Central memory CD8-positive, alpha-beta T cell (primary cell): Measurements from ENCODE around the gene TRIO.

Experiments used
- ATAC-seq: fragments of 150-1000 bp; cut with Tn5 transposase; replicated peaks from 2 replicates; pipeline ENCODE4 v1.10.0; 2022; ENCODE audit warnings: mild to moderate bottlenecking, moderate FRiP score, moderate number of reproducible peaks; ENCODE audit not compliant: poor library complexity, severe bottlenecking; ENCODE audit errors: extremely low read depth
- DNase-seq, 2 donors: peaks; one replicate each; pipeline ENCODE4 v3.0.0; 2021; ENCODE audit warnings: low spot score in 2 of 2
- H3K27ac Mint-ChIP-seq: one replicate; pipeline ENCODE4 v1.8.0; 2022; ENCODE audit warnings: low read depth, mild to moderate bottlenecking, moderate library complexity, mixed read lengths
- H3K27me3 Mint-ChIP-seq: one replicate; pipeline ENCODE4 v1.8.0; 2022; ENCODE audit warnings: mixed read lengths
- H3K36me3 Mint-ChIP-seq: one replicate; pipeline ENCODE4 v1.8.0; 2022; ENCODE audit warnings: mild to moderate bottlenecking, moderate library complexity, mixed read lengths; ENCODE audit not compliant: insufficient read depth
- H3K4me1 Mint-ChIP-seq: one replicate; pipeline ENCODE4 v1.8.0; 2022; ENCODE audit warnings: mixed read lengths
- H3K4me3 Mint-ChIP-seq: one replicate; pipeline ENCODE4 v1.8.0; 2022; ENCODE audit warnings: mild to moderate bottlenecking, moderate library complexity, mixed read lengths
- H3K9me3 Mint-ChIP-seq: one replicate; pipeline ENCODE4 v1.8.0; 2022; ENCODE audit warnings: mixed read lengths

Gene TRIO

DNA sequence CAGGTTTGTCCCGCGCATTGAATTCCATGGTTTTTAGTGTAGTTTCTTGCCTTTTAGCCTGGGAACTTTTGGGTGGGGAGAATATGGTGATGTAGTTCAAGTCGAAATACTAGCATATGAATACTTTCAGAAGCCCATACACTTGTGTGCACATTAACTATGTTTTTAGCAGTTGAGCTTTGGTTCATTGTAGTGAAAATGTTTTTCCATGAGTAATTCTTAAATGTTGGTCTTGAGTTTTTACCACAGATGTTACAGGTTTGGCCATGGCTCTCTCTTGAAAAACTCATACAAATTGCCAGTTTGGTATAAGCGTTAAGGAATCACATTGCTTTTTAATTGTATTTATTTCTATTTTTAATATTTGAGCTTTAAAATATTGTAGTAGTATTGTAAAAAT lies 45.6 kb downstream of the TRIO start:
- Mint-ChIP-seq H3K27ac (no peak overlapping the region), H3K27me3 (peaks cover 8% of the 10 kb centered on the region), H3K4me1 (no peaks in the 10 kb centered on the region), H3K36me3 (no peaks in the 10 kb centered on the region), H3K9me3 (no peaks in the 10 kb centered on the region), H3K4me3 (no peak overlapping the region)
- ATAC-seq (no peak), DNase-seq (no peak)

GRCh38 chr5:14189680-14190079 lies 46.5 kb downstream of the TRIO start:
- H3K27ac Mint-ChIP-seq: no peak overlapping the region

GRCh38 chr5:14190194-14191164 lies 47.3 kb downstream of the TRIO start:
- no peak overlapping the region for H3K4me3 Mint-ChIP-seq
- ATAC-seq: no peak

More at GRCh38 chr5:14189680-14190079, 46.5 kb downstream of the TRIO start:
- ATAC-seq (no peak), DNase-seq (no peak)
- Mint-ChIP-seq H3K9me3 (no peaks in the 10 kb centered on the region), H3K4me3 (no peak overlapping the region), H3K27me3 (peaks cover 8% of the 10 kb centered on the region), H3K36me3 (no peaks in the 10 kb centered on the region), H3K4me1 (no peaks in the 10 kb centered on the region)

GRCh38 chr5:14191325-14191724 lies 48.2 kb downstream of the TRIO start:
- DNase-seq (no peak), ATAC-seq (no peak)
- Mint-ChIP-seq H3K27ac (no peak overlapping the region), H3K9me3 (no peaks in the 10 kb centered on the region), H3K4me3 (no peak overlapping the region), H3K4me1 (no peaks in the 10 kb centered on the region), H3K27me3 (peaks cover 10% of the 10 kb centered on the region), H3K36me3 (no peaks in the 10 kb centered on the region)

More at GRCh38 chr5:14190194-14191164, 47.3 kb downstream of the TRIO start:
- Mint-ChIP-seq H3K27ac (no peak overlapping the region), H3K27me3 (peaks cover 6% of the 10 kb centered on the region), H3K4me1 (no peaks in the 10 kb centered on the region), H3K9me3 (no peaks in the 10 kb centered on the region), H3K36me3 (no peaks in the 10 kb centered on the region)
- DNase-seq: no peak

GRCh38 chr5:14193496-14193895 lies 50.4 kb downstream of the TRIO start:
- H3K4me1 Mint-ChIP-seq: no peaks in the 10 kb centered on the region
- ATAC-seq (no peak), DNase-seq (no peak)
- no peak overlapping the region for H3K4me3 Mint-ChIP-seq
- no peaks in the 10 kb centered on the region for H3K9me3 Mint-ChIP-seq
- no peaks in the 10 kb centered on the region for H3K36me3 Mint-ChIP-seq
- H3K27ac Mint-ChIP-seq: no peak overlapping the region
- H3K27me3 Mint-ChIP-seq: peaks cover 10% of the 10 kb centered on the region

DNA sequence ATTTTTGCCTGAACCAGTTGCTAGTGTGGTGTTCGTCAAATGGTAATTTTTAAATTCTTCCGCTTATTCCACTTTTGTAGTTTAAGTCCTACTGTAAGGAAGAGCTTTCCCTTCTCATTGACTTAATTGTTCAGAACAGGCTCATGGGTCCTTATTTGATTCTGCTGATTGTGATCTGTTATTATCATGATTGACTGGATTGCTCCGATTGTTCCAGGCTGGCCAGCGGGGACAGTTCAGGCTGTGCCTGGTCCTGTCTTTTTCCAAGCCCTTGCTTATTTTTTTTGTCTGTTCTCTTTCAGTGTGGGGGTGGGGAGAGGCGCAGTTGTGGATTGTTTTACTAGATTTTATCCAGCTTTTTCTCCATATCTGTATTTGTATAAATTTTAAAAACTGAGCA lies 52.4 kb downstream of the TRIO start:
- peaks cover 10% of the 10 kb centered on the region for H3K27me3 Mint-ChIP-seq
- ATAC-seq (no peak), DNase-seq (no peak)
- H3K27ac Mint-ChIP-seq: no peak overlapping the region
- H3K4me1 Mint-ChIP-seq: no peaks in the 10 kb centered on the region
- H3K9me3 Mint-ChIP-seq: no peaks in the 10 kb centered on the region
- no peak overlapping the region for H3K4me3 Mint-ChIP-seq
- no peaks in the 10 kb centered on the region for H3K36me3 Mint-ChIP-seq

DNA sequence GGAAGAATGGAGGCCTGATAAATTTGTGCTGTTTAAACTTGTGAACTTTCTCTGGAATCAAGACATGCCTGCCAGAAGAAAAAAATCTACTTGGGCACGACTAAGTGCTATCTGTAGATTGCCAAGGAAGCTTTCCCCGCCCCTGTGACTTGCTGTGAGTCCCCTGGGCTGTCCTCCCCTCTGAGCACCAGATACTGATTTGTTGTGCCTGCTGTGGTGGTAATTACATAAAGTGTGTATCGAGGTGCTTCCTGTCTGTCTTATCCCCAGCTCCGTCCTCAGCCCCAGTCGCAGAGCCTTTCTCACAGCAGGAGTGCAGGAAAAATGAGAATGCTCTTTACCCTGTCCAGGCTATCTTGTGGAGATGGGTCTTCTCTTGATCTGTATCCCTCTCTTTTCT lies 53.9 kb downstream of the TRIO start:
- no peak for DNase-seq
- no peaks in the 10 kb centered on the region for H3K9me3 Mint-ChIP-seq
- peaks cover 6% of the 10 kb centered on the region for H3K4me1 Mint-ChIP-seq
- H3K27me3 Mint-ChIP-seq: peaks cover 10% of the 10 kb centered on the region
- no peak overlapping the region for H3K4me3 Mint-ChIP-seq
- no peaks in the 10 kb centered on the region for H3K36me3 Mint-ChIP-seq
- H3K27ac Mint-ChIP-seq: no peak overlapping the region
- no peak for ATAC-seq

DNA sequence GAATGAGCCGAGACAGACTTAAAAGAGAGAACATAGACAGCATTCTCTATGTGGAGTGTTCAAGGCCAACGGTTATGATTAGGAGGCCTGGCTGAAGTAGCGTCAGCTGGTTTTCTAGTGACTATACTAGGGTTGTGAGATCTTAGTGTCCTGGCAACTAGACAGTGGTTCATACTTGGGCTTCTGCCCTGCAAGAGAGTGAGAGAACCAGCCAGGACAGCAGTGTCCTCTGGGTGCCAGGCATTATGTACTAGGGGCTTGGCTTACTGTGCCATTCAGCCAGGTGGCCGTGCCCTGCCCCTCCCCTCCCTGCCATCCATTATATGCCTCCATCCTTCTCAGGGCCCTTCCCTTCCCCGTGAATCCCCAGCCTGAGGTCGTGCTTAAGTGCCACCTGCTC lies 56.8 kb downstream of the TRIO start:
- no peak overlapping the region for H3K4me3 Mint-ChIP-seq
- peaks cover 15% of the 10 kb centered on the region for H3K4me1 Mint-ChIP-seq
- no peaks in the 10 kb centered on the region for H3K9me3 Mint-ChIP-seq
- no peaks in the 10 kb centered on the region for H3K36me3 Mint-ChIP-seq
- DNase-seq: no peak
- peaks cover 10% of the 10 kb centered on the region for H3K27me3 Mint-ChIP-seq
- no peak overlapping the region for H3K27ac Mint-ChIP-seq
- ATAC-seq: no peak

GRCh38 chr5:14200312-14200990 lies 57.3 kb downstream of the TRIO start:
- no peak overlapping the region for H3K4me3 Mint-ChIP-seq
- peaks cover 6% of the 10 kb centered on the region for H3K27me3 Mint-ChIP-seq
- no peaks in the 10 kb centered on the region for H3K9me3 Mint-ChIP-seq
- ATAC-seq: no peak
- no peak for DNase-seq
- H3K27ac Mint-ChIP-seq: no peak overlapping the region
- H3K36me3 Mint-ChIP-seq: no peaks in the 10 kb centered on the region
- H3K4me1 Mint-ChIP-seq: peaks cover 15% of the 10 kb centered on the region

DNA sequence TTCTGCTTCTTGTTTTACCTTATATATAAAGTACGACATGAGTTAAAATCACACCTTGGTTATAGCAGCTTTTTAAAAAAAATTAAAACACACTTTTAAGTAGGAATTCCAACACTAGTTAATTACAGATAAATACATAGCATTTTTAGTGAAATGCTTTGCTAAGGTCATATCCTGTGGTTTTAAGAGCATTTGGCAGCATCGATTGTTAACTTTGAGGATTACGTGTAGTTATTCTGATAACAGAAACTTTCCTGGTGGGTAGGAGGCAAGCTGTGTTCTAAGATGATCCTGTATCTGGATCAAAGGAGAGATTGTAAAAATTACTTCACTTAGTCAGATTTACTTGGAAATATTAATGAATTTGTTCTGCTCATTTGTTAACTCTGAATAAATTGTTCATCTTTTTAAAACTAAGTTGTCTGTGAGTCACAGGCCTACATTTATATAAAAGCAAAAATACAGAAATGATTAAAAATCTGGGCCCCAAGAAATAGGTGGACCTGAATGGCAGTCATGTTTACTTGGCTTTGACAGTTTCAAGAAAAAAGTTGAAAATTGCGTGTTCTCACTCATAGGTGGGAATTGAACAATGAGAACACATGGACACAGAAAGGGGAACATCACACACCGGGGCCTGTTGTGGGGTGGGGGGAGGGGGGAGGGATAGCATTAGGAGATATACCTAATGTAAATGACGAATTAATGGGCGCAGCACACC lies 58.3 kb downstream of the TRIO start:
- H3K36me3 Mint-ChIP-seq: no peaks in the 10 kb centered on the region
- H3K27me3 Mint-ChIP-seq: peaks cover 5% of the 10 kb centered on the region
- peaks cover 18% of the 10 kb centered on the region for H3K4me1 Mint-ChIP-seq

DNA sequence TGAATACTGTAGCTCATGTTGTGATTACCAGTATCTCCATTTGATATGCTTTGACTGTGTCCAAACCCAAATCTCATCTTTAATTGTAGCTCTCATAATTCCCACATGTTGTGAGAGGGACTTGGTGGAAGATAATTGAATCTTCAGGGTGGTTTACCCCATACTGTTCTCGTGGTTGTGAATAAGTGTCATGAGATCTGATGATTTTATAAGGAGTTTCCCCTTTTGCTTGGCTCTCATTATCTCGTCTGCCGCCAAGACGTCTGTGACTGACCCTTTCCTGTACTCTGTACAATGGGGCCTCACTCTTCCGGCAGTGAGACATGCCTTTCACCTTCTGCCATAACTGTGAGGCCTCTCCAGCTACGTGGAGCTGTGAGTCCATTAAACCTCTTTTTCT lies 59.3 kb downstream of the TRIO start:
- no peak for DNase-seq
- Mint-ChIP-seq H3K36me3 (no peaks in the 10 kb centered on the region), H3K4me1 (peaks cover 25% of the 10 kb centered on the region), H3K27me3 (peaks cover 9% of the 10 kb centered on the region), H3K27ac (peak overlapping the region; percentile 35), H3K4me3 (no peak overlapping the region), H3K9me3 (no peaks in the 10 kb centered on the region)
- ATAC-seq: no peak

More for the DNA sequence above, 58.3 kb downstream of the TRIO start:
- no peak overlapping the region for H3K4me3 Mint-ChIP-seq
- H3K27ac Mint-ChIP-seq: no peak overlapping the region
- ATAC-seq (no peak), DNase-seq (no peak)
- no peaks in the 10 kb centered on the region for H3K9me3 Mint-ChIP-seq

- peaks cover 9% of the 10 kb centered on the region for H3K27me3 Mint-ChIP-seq
- H3K27ac Mint-ChIP-seq: no peak overlapping the region
- no peaks in the 10 kb centered on the region for H3K36me3 Mint-ChIP-seq
- H3K9me3 Mint-ChIP-seq: no peaks in the 10 kb centered on the region
- no peak for DNase-seq
- no peak for ATAC-seq
- peak overlapping the region; percentile 7 for H3K4me3 Mint-ChIP-seq
- H3K4me1 Mint-ChIP-seq: peaks cover 34% of the 10 kb centered on the region
These were observed 61.0 kb downstream of the TRIO start for GRCh38 chr5:14204011-14204670.
